ENCODE results near the gene INTS4. TPM values are rescaled to one million over a fixed set of nuclear protein-coding genes. Genes with fewer than 3 reads are reported as not detected.
A peak's percentile ranks its signal among the peaks of the same experiment; 100 is the strongest.
"Not testable (repeated sequence)": the region's sequence is repeated elsewhere in the genome, so short reads cannot be mapped to it uniquely, and the experiment has no call there.

INTS4 gene
- total RNA-seq, 1 experiment from 2014 or later = 43.9 TPM

DNA sequence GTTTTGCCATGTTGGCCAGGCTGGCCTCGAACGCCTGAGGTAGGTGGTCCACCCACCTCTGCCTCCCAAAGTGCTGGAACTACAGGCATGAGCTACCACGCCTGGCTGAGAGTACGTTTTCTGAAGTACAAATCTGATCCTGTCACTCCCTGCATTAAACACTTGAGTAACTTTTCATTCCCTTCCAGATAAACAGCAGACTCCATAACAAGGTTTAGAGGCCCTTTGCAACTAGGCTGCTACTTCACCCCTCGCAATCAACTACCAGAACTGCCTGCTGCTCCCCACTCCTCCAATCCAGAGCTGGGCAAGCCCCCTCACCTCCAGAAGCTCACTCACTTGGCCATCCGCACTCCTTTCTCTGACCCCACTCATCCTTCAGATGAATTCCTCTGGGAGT, 27.1 kb upstream of the INTS4 start:
- peak overlapping the region; percentile 98 for H3K4me3 Mint-ChIP-seq (ENCODE audit: low read depth, unreplicated experiment)
- peak overlapping the region; percentile 87 for H3K27ac Mint-ChIP-seq (ENCODE audit: unreplicated experiment)
- CTCF ChIA-PET = interaction anchor here (0.7 to 1.0 kb wide), 2 partner anchors 24 to 27 kb away, joined by 3 read pairs; no protein-coding TSS in a partner anchor

DNA sequence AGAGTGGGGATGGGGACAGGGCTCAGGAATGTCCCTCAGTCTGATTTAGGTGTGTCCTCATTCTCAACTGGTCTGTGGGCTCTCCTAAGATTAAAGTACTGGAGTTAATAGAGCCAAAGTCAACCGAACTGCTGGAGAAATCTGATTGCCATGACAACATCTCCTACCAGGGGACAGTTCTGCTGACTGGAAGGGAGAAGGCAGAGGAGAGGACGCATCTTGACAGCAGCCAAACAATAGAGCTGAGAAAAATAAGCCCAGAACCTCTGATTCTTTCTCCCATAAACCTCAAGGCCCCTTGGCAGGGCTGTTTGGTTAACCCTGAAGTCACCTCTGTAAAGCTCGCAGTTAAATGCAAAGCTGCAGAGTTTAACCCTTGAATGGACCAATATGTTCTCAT, 25.8 kb upstream of the INTS4 start:
- H3K4me3 Mint-ChIP-seq (ENCODE audit: low read depth, unreplicated experiment) = peak overlapping the region; percentile 0
- H3K36me3 Mint-ChIP-seq (ENCODE audit: insufficient read depth, unreplicated experiment) = peaks cover 27% of the 10 kb centered on the region
- CTCF ChIA-PET = no interaction called here
- no peak for DNase-seq
- H3K27ac Mint-ChIP-seq (ENCODE audit: unreplicated experiment) = no peak overlapping the region
- no peaks in the 10 kb centered on the region for H3K27me3 Mint-ChIP-seq (ENCODE audit: unreplicated experiment)
- no TSS peak for BruUV-seq (replicated peaks)
- H3K9me3 Mint-ChIP-seq (ENCODE audit: low read depth, unreplicated experiment) = no peaks in the 10 kb centered on the region
- TF ChIP-seq, protein P1, sequence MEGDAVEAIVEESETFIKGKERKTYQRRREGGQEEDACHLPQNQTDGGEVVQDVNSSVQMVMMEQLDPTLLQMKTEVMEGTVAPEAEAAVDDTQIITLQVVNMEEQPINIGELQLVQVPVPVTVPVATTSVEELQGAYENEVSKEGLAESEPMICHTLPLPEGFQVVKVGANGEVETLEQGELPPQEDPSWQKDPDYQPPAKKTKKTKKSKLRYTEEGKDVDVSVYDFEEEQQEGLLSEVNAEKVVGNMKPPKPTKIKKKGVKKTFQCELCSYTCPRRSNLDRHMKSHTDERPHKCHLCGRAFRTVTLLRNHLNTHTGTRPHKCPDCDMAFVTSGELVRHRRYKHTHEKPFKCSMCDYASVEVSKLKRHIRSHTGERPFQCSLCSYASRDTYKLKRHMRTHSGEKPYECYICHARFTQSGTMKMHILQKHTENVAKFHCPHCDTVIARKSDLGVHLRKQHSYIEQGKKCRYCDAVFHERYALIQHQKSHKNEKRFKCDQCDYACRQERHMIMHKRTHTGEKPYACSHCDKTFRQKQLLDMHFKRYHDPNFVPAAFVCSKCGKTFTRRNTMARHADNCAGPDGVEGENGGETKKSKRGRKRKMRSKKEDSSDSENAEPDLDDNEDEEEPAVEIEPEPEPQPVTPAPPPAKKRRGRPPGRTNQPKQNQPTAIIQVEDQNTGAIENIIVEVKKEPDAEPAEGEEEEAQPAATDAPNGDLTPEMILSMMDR (IDR thresholded peaks at IDR 0.05; ENCODE audit: unreplicated experiment) = no peak
- intact Hi-C loops (cut with micrococcal nuclease; ENCODE audit: unreplicated experiment) = no loop called here
- peaks cover 43% of the 10 kb centered on the region for H3K4me1 Mint-ChIP-seq (ENCODE audit: low read depth, unreplicated experiment)

More for the DNA sequence above, 27.1 kb upstream of the INTS4 start:
- Mint-ChIP-seq H3K9me3 (ENCODE audit: low read depth, unreplicated experiment) (no peaks in the 10 kb centered on the region), H3K27me3 (ENCODE audit: unreplicated experiment) (no peaks in the 10 kb centered on the region), H3K4me1 (ENCODE audit: low read depth, unreplicated experiment) (peaks cover 43% of the 10 kb centered on the region), H3K36me3 (ENCODE audit: insufficient read depth, unreplicated experiment) (peaks cover 22% of the 10 kb centered on the region)
- DNase-seq = no peak
- BruUV-seq (replicated peaks) = no TSS peak
- intact Hi-C loops (cut with micrococcal nuclease; ENCODE audit: unreplicated experiment) = no loop called here
- TF ChIP-seq, protein P1 (IDR thresholded peaks at IDR 0.05; ENCODE audit: unreplicated experiment) = no peak

DNA sequence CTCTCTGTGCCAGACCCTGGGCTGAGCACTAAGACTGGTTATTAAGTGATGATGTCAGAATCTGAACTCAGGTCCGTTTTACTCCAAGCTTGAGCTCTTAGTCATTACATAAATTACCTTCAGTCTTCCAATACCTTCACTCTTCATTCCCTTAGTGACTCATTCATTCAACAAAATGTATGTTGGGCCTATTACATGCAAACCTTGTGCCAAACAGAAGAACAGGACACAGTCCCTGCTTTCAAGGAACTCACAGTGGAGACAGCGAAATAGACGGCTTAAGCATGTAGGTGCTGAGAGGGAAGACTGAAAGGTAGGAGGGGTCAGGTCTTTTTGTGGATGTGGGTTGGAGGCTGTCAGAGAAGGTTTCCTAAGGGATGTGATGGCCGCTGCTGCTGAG, 25.3 kb upstream of the INTS4 start:
- peaks cover 43% of the 10 kb centered on the region for H3K4me1 Mint-ChIP-seq (ENCODE audit: low read depth, unreplicated experiment)
- intact Hi-C loops (cut with micrococcal nuclease; ENCODE audit: unreplicated experiment) = no loop called here
- TF ChIP-seq, protein P1 (IDR thresholded peaks at IDR 0.05; ENCODE audit: unreplicated experiment) = no peak
- H3K36me3 Mint-ChIP-seq (ENCODE audit: insufficient read depth, unreplicated experiment) = peaks cover 27% of the 10 kb centered on the region
- H3K27ac Mint-ChIP-seq (ENCODE audit: unreplicated experiment) = no peak overlapping the region
- no peaks in the 10 kb centered on the region for H3K9me3 Mint-ChIP-seq (ENCODE audit: low read depth, unreplicated experiment)
- TSS peak; percentile 10 for BruUV-seq (replicated peaks)
- DNase-seq = no peak
- peak overlapping the region; percentile 0 for H3K4me3 Mint-ChIP-seq (ENCODE audit: low read depth, unreplicated experiment)
- CTCF ChIA-PET = interaction anchor here (0.5 to 0.7 kb wide), 3 partner anchors 27 to 655 kb away, joined by 3 to 5 read pairs (median 3); no protein-coding TSS in a partner anchor
- H3K27me3 Mint-ChIP-seq (ENCODE audit: unreplicated experiment) = no peaks in the 10 kb centered on the region

DNA sequence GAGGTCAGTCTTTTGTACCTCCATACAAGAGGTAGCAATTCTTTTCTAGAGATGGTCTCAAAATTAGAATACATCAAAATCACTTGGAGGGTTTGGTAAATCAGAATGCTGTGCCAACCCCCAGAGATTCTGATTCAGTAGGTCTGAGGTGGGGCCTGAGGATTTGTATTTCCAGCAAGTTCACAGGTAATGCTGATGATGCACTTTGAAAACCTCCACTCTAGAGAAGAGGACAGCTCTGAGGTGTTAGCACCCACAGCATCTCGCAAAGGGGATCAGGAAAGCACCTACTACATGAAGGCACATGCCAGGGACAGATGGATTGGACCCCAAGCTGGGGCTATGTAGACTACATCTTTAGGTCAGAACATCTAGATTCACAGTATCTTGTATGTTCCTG, 21.4 kb upstream of the INTS4 start:
- Mint-ChIP-seq H3K27ac (ENCODE audit: unreplicated experiment) (no peak overlapping the region), H3K4me3 (ENCODE audit: low read depth, unreplicated experiment) (no peak overlapping the region), H3K36me3 (ENCODE audit: insufficient read depth, unreplicated experiment) (peaks cover 10% of the 10 kb centered on the region), H3K4me1 (ENCODE audit: low read depth, unreplicated experiment) (peaks cover 14% of the 10 kb centered on the region), H3K27me3 (ENCODE audit: unreplicated experiment) (no peaks in the 10 kb centered on the region), H3K9me3 (ENCODE audit: low read depth, unreplicated experiment) (no peaks in the 10 kb centered on the region)
- intact Hi-C loops (cut with micrococcal nuclease; ENCODE audit: unreplicated experiment) = no loop called here
- DNase-seq = no peak
- TF ChIP-seq, protein P1 (IDR thresholded peaks at IDR 0.05; ENCODE audit: unreplicated experiment) = no peak
- CTCF ChIA-PET = no interaction called here
- no TSS peak for BruUV-seq (replicated peaks)

DNA sequence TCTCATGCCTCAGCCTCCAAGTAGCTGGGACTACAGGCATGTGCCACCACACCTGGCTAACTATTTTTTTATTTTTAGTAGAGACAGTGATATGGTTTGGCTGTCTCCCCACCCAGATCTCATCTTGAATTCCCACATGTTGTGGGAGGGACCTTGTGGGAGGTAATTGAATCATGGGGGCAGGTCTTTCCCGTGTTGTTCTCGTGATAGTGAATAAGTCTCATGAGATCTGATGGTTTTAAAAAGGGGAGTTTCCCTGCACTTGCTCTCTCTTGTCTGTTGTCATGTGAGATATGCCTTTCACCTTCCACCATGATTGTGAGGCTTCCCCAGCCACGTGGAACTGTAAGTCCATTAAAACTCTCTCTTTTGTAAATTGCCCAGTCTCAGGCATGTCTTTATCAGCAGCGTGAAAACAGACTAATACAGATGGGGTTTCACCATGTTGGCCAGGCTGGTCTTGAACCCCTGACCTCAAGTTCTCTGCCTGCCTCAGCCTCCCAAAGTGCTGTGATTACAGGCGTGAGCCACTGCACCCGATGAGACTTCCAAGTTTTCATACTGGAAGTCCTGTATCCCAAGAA, 20.6 kb upstream of the INTS4 start:
- H3K27me3 Mint-ChIP-seq (ENCODE audit: unreplicated experiment); DNase-seq; intact Hi-C loops (cut with micrococcal nuclease; ENCODE audit: unreplicated experiment); H3K36me3 Mint-ChIP-seq (ENCODE audit: insufficient read depth, unreplicated experiment); H3K27ac Mint-ChIP-seq (ENCODE audit: unreplicated experiment); BruUV-seq (replicated peaks); H3K9me3 Mint-ChIP-seq (ENCODE audit: low read depth, unreplicated experiment); H3K4me3 Mint-ChIP-seq (ENCODE audit: low read depth, unreplicated experiment); H3K4me1 Mint-ChIP-seq (ENCODE audit: low read depth, unreplicated experiment); CTCF ChIA-PET: not testable (repeated sequence)
